HepG2 (cell line): ENCODE measurements around the gene SLCO4A1.

ENCODE experiments used
- CHD4 ChIP-seq: fragments of 200-600 bp; sonication (generic); IDR thresholded peaks from 2 replicates; pipeline ENCODE4 v1.7.0; 2017; ENCODE audit warnings: mild to moderate bottlenecking, low read length, borderline replicate concordance
- CREM ChIP-seq, 2 experiments: sonication (generic) in 1 of 2; formaldehyde crosslinking in 1 of 2; IDR thresholded peaks; 2 replicates each; pipeline versions ENCODE4 v1.4.0 to v1.6.1; 2016 to 2020; ENCODE audit warnings: antibody characterized with exemption in 1 of 2, mild to moderate bottlenecking in 1 of 2, missing genetic modification reagents in 1 of 2
- POLR2A ChIP-seq, 2 experiments: IDR thresholded peaks; 2 replicates each; pipeline ENCODE4 v1.6.1; 2011; ENCODE audit warnings: low read depth in 2 of 2, low read length in 2 of 2, mild to moderate bottlenecking in 1 of 2, moderate library complexity in 1 of 2; ENCODE audit not compliant: insufficient read depth in 1 of 2
- TAF1 ChIP-seq: sonication (generic); formaldehyde crosslinking; IDR thresholded peaks from 2 replicates; pipeline ENCODE4 v1.4.0; 2020; ENCODE audit warnings: missing genetic modification reagents
- ZNF891 ChIP-seq: sonication (generic); formaldehyde crosslinking; IDR thresholded peaks from 2 replicates; pipeline ENCODE4 v1.5.0; 2020; ENCODE audit warnings: mild to moderate bottlenecking, missing genetic modification reagents

DNA sequence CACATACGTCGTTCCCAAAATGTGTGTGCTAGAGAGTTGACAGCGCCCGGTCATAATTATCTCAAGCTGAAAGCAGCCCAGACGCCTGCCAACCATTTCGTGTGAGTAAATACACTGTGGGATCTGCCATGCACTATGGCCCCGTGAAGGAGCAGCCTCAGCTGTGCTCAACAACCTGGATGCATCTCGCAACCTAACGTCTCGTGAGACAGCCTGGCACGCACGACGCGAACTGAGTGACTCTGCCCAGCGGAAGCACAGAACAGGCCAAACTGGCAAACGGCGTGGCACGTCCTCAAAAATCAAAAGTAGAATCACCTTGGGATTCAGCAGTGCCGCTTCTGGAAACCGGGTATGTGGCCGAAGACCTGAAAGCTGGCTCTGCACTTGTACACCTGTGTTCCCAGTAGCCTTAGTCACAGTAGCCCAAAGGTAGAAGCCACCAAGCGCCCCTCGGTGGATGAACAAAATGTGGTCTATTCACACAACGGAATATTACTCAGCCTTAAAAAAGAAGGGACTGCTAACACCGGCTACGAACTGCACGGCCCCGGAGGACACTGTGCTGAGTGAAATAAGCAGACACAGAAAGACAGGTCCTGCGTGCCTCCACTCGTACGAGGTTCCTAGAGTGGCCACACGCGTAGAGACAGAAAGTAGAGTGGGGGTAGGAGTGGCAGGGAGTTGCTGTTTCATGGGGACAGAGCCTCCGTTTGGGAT is 27.2 kb upstream of the SLCO4A1 start:
- TF ChIP-seq ZNF891 (CRISPR knock-in tag) (no peak), CREM (IDR thresholded peaks at IDR 0.05) (no peak), CREM (CRISPR knock-in tag; IDR thresholded peaks at IDR 0.05) (no peak), CHD4 (no peak), POLR2A (IDR thresholded peaks at IDR 0.05; ENCODE audit: insufficient read depth in 1 of 2, low read depth in 2 of 2, low read length in 2 of 2) (no peak), TAF1 (CRISPR knock-in tag) (no peak)
